Erythroblast (primary cell): Measurements from ENCODE around the gene FAM240B.

Experiments used
- GATA1 ChIP-seq: IDR thresholded peaks from 2 replicates; pipeline ENCODE4 v1.6.1; 2011; ENCODE audit warnings: low read depth, mild to moderate bottlenecking, control low read depth, low read length, moderate library complexity
- POLR2A ChIP-seq: IDR thresholded peaks from 2 replicates; pipeline ENCODE4 v1.6.1; 2011; ENCODE audit warnings: mild to moderate bottlenecking, low read length

DNA sequence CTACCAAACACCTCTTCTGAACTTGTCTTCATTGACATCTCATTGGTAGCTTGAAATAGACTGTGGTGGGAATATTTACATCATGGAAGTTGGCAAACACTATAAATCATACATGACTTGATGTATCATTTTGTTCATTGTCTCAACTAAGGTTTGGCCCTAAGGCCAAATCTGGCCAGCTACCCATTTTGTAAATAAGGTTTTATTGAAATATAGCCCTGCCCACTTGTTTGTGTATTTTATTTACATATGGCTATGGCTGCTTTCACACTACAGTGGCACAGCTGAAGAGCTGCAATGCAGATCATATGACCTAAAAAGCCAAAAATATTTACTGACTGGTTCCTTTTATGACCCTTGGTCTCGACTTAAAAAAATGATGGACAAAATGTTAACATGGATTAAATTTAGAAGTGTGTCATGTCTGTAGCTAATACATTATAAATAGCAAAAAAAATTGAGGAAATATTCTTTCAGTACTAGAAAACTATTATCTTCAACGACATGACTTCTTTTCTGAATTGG is 22.1 kb downstream of the FAM240B start:
- no peak for TF ChIP-seq POLR2A
- TF ChIP-seq GATA1: no peak
